Lower lobe of right lung (tissue), 2 donors: ENCODE results near the gene KRT26. TPM values are rescaled to one million over a fixed set of nuclear protein-coding genes. Genes with fewer than 3 reads are reported as not detected.
"Not testable (repeated sequence)": the region's sequence is repeated elsewhere in the genome, so short reads cannot be mapped to it uniquely, and the experiment has no call there.

ENCODE experiments used
- ATAC-seq, 2 donors: fragments of 200-7000 bp; cut with Tn5 transposase; one replicate each; pipeline ENCODE4 v1.9.1; 2020 to 2022; ENCODE audit warnings: mild to moderate bottlenecking in 2 of 2, moderate library complexity in 2 of 2
- DNase-seq: peaks from one replicate; pipeline ENCODE4 v3.0.0-alpha.2; 2020
- H3K27ac ChIP-seq: fragments of 200-600 bp; one replicate; pipeline ENCODE4 v1.8.0; 2022
- H3K27me3 ChIP-seq: fragments of 200-600 bp; one replicate; pipeline ENCODE4 v1.8.0; 2022; ENCODE audit warnings: low read depth
- H3K36me3 ChIP-seq: fragments of 200-600 bp; one replicate; pipeline ENCODE4 v1.8.0; 2022; ENCODE audit warnings: mild to moderate bottlenecking
- H3K4me1 ChIP-seq: fragments of 200-600 bp; one replicate; pipeline ENCODE4 v1.8.0; 2022
- H3K4me3 ChIP-seq: fragments of 200-600 bp; one replicate; pipeline ENCODE4 v1.8.0; 2022; ENCODE audit warnings: mild to moderate bottlenecking
- H3K9me3 ChIP-seq: fragments of 200-600 bp; one replicate; pipeline ENCODE4 v1.8.0; 2022
- intact Hi-C: fragments of 100-400 bp; cut with DNase I; formaldehyde crosslinking; loops from one replicate; pipeline ENCODE4 v1.11.0; 2022
- total RNA-seq: library from RNA; stranded (reverse); fragmentation: NEBNext Ultra II Directional; extraction: Animal tissue kit (Norgen Biotek cat#: 25700); gene quantifications from one replicate; pipeline ENCODE4 v1.2.1, GENCODE V29; 2021
- TF ChIP-seq, protein P1 (sequence below): fragments of 200-600 bp; IDR thresholded peaks from one replicate; pipeline ENCODE4 v1.8.0; 2022; ENCODE audit warnings: antibody characterized with exemption, mild to moderate bottlenecking
- donor health status: DM: no; HTN: yes; CAD: no; lungs with severe emphysema.

Gene KRT26
- total RNA-seq, 1 donor from 2014 or later = not detected

DNA sequence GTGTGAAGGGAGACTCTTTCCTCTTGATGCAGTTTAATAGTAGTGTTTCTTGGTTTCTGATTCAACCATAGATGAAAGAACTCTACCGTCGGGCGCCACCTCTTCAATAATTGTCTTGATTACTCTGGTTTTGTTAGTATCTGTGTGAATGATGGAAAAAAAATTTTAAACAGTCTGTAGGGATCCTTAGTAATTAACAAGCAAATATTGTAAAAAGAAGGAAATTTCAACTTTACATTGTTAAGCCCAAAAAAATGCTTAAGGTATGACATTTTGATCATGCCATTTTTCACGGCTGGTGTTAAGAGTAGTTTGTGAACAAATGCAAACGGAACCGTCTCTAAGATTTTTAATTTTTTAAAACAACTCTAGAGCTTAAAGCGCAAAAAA lies 46.3 kb upstream of the KRT26 start:
- Histone ChIP-seq H3K9me3 (no peaks in the 10 kb centered on the region), H3K4me3 (peak overlapping the region; percentile 76), H3K27ac (peak overlapping the region; percentile 89), H3K36me3 (peaks cover 11% of the 10 kb centered on the region), H3K4me1 (peaks cover 16% of the 10 kb centered on the region), H3K27me3 (peaks cover under 1% of the 10 kb centered on the region)
- ATAC-seq (no peak), DNase-seq (no peak)
- intact Hi-C loops = no loop called here
- TF ChIP-seq, protein P1, sequence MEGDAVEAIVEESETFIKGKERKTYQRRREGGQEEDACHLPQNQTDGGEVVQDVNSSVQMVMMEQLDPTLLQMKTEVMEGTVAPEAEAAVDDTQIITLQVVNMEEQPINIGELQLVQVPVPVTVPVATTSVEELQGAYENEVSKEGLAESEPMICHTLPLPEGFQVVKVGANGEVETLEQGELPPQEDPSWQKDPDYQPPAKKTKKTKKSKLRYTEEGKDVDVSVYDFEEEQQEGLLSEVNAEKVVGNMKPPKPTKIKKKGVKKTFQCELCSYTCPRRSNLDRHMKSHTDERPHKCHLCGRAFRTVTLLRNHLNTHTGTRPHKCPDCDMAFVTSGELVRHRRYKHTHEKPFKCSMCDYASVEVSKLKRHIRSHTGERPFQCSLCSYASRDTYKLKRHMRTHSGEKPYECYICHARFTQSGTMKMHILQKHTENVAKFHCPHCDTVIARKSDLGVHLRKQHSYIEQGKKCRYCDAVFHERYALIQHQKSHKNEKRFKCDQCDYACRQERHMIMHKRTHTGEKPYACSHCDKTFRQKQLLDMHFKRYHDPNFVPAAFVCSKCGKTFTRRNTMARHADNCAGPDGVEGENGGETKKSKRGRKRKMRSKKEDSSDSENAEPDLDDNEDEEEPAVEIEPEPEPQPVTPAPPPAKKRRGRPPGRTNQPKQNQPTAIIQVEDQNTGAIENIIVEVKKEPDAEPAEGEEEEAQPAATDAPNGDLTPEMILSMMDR = no peak

DNA sequence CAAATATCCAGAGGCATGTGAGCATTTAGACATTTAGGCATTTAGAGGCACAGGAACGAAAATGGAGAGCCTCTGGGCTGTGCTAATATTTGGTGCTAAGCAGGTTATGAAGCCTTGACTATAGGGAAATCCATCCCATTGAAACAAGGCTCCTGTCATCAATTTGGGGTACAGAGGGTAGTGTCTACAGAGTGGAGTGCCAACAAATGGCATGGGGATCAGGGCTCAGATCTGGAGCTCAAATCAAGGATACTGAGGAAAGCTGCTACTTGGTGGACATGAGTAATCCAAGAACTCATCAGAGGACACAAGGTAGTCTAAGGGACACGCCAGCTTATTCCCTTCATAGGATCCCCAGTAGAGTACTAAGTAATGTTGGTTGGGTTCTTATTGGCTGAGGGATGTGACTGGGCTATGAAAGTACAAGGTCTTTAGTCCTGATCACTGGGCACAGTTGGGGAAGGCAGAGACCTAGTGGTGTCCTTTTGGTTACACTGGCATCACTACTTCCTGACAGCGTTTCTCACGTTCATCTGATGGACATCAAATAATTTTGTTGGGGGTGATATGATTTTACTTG lies 45.2 kb upstream of the KRT26 start:
- no peak overlapping the region for H3K4me3 ChIP-seq
- H3K36me3 ChIP-seq = peaks cover 11% of the 10 kb centered on the region
- TF ChIP-seq, protein P1 = no peak
- no peak for DNase-seq
- H3K4me1 ChIP-seq = peaks cover 16% of the 10 kb centered on the region
- no peaks in the 10 kb centered on the region for H3K9me3 ChIP-seq
- no peak for ATAC-seq
- intact Hi-C loops = no loop called here
- H3K27me3 ChIP-seq = peaks cover 8% of the 10 kb centered on the region
- H3K27ac ChIP-seq = no peak overlapping the region

DNA sequence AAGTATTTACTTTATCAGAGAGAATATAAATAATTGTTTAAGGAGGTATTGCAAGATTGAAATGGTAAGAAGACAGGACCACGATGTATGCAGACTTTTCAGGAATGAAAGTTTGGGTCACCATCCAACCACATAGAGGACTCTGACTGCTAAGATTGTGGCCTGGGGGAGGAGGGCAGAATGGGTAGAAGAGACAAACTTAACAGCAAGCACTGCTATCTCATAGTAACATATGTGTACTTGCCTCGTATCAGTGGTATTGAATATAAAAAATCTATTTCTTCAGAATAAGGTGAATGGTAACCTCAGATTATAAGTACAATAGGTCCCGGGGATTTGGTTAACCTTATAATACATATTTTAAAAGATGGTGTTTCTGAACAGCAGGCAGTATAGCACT lies 44.6 kb upstream of the KRT26 start:
- Histone ChIP-seq H3K27me3 (peaks cover 8% of the 10 kb centered on the region), H3K4me1 (peaks cover 16% of the 10 kb centered on the region), H3K36me3 (peaks cover 11% of the 10 kb centered on the region), H3K4me3 (no peak overlapping the region), H3K27ac (no peak overlapping the region), H3K9me3 (no peaks in the 10 kb centered on the region)
- ATAC-seq (no peak), DNase-seq (no peak)
- intact Hi-C loops = no loop called here
- TF ChIP-seq, protein P1 = no peak

DNA sequence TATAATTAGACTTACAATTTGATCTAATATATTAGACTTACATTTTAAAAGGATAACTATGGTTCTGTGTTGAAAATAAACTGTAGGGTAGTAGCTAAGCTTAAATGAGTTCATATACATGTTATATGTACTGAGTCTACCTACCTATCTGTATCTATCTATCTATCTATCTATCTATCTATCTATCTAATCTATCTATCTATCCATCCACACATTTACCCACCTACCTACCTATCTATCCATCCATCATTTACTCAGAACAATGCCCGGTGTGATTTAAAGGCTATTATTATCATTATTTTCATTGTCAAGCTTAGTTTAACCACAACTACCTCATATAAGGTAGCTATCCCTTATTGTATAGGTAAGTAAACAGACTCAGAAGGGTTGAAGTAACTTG lies 43.4 kb upstream of the KRT26 start:
- TF ChIP-seq, protein P1 = no peak
- H3K4me3 ChIP-seq = no peak overlapping the region

DNA sequence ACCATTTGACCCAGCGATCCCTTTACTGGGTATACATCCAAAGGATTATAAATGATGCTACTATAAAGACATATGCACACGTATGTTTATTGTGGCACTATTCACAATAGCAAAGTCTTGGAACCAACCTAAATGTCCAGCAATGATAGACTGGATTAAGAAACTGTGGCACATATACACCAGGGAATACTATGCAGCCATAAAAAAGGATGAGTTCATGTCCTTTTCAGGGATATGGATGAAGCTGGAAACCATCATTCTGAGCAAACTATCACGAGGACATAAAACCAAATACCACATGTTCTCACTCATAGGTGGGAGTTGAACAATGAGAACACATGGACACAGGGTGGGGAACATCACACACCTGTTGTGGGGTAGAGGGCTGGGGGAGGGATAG lies 42.7 kb upstream of the KRT26 start:
- ATAC-seq, H3K27ac ChIP-seq, H3K9me3 ChIP-seq, H3K4me1 ChIP-seq, H3K4me3 ChIP-seq, intact Hi-C loops, DNase-seq: not testable (repeated sequence)
- H3K27me3 ChIP-seq = peaks cover 23% of the 10 kb centered on the region
- H3K36me3 ChIP-seq = peaks cover 11% of the 10 kb centered on the region

More for the DNA sequence above, 43.4 kb upstream of the KRT26 start:
- H3K27ac ChIP-seq = no peak overlapping the region
- intact Hi-C loops = no loop called here
- H3K36me3 ChIP-seq = peaks cover 11% of the 10 kb centered on the region
- peaks cover 14% of the 10 kb centered on the region for H3K4me1 ChIP-seq
- no peak for ATAC-seq
- no peaks in the 10 kb centered on the region for H3K9me3 ChIP-seq
- peaks cover 20% of the 10 kb centered on the region for H3K27me3 ChIP-seq
- DNase-seq = no peak

DNA sequence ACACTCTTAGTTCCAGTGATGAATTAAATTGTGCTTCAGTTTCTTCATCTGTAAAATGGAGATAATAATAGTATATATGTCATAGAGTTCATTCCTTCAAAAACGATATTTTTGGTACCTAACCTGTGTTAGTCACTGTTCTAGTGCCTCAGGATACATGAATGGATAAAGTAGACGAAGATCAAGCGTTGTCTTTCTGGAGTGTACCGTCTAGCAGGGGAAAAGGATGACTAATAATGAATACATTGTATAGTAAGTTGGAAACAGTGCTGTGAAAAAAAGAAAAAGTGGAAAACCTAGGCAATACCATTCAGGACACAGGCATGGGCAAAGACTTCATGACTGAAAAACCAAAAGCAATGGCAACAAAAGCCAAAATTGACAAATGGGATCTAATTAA lies 41.8 kb upstream of the KRT26 start:
- H3K4me1 ChIP-seq = peaks cover 6% of the 10 kb centered on the region
- H3K36me3 ChIP-seq = peaks cover 11% of the 10 kb centered on the region
- H3K27ac ChIP-seq = no peak overlapping the region
- TF ChIP-seq, protein P1 = no peak
- DNase-seq (no peak), ATAC-seq (no peak)
- H3K9me3 ChIP-seq = no peaks in the 10 kb centered on the region
- peaks cover 27% of the 10 kb centered on the region for H3K27me3 ChIP-seq
- H3K4me3 ChIP-seq = no peak overlapping the region
- intact Hi-C loops = no loop called here
